H1 (cell line): ENCODE measurements around the gene IP6K1. TPM values are rescaled to one million over a fixed set of nuclear protein-coding genes. Genes with fewer than 3 reads are reported as not detected.

Experiments used
- CTCF ChIA-PET: fragments of 300-600 bp; sonication (Branson Sonifier 250); formaldehyde crosslinking; loops from one replicate; lab custom pipeline; 2021; ENCODE audit not compliant: partially characterized antibody; lab: Charles Lee
- POLR2A ChIA-PET: fragments of 300-600 bp; sonication (Branson Sonifier 250); formaldehyde crosslinking; loops from one replicate; lab custom pipeline; 2021; ENCODE audit warnings: inconsistent platforms; ENCODE audit not compliant: partially characterized antibody; lab: Charles Lee
- DNase-seq, 2 experiments: peaks; one replicate each; pipeline versions ENCODE4 v3.0.0 to v3.0.0-alpha.2; 2010 to 2022; ENCODE audit warnings: low spot score in 2 of 2, low read depth in 1 of 2, mixed read lengths in 1 of 2
- FAIRE-seq: peaks from 2 replicates; lab custom pipeline; 2011; peaks lifted over from hg19 to GRCh38; lab: Jason Lieb, UNC
- H2AFZ ChIP-seq: 2 replicates; pipeline ENCODE4 v1.8.1; 2012; ENCODE audit warnings: low read length, inconsistent platforms
- H2AK5ac ChIP-seq: 2 replicates; pipeline ENCODE4 v1.6.1; 2013; ENCODE audit warnings: low read depth, low read length
- H2BK120ac ChIP-seq: replicated peaks from 2 replicates; pipeline ENCODE3; 2013; ENCODE audit warnings: low read depth, low read length, inconsistent platforms
- H2BK12ac ChIP-seq: 2 replicates; pipeline ENCODE4 v1.6.1; 2013; ENCODE audit warnings: low read depth, low read length
- H2BK15ac ChIP-seq: 2 replicates; pipeline ENCODE4 v1.6.1; 2013; ENCODE audit warnings: low read length
- H2BK20ac ChIP-seq: 2 replicates; pipeline ENCODE4 v1.6.1; 2013; ENCODE audit warnings: low read length
- H2BK5ac ChIP-seq: 2 replicates; pipeline ENCODE4 v1.6.1; 2013; ENCODE audit warnings: low read depth, low read length
- H3K14ac ChIP-seq: 2 replicates; pipeline ENCODE4 v1.6.1; 2013; ENCODE audit warnings: inconsistent platforms; ENCODE audit not compliant: insufficient read length
- H3K18ac ChIP-seq: 2 replicates; pipeline ENCODE4 v1.6.1; 2013; ENCODE audit warnings: low read length; ENCODE audit errors: extremely low read depth
- H3K23ac ChIP-seq: 2 replicates; pipeline ENCODE4 v1.6.1; 2013; ENCODE audit warnings: inconsistent platforms; ENCODE audit not compliant: insufficient read length
- H3K23me2 ChIP-seq: 2 replicates; pipeline ENCODE4 v1.6.1; 2013; ENCODE audit warnings: low read depth, low read length
- H3K27ac ChIP-seq: 2 replicates; pipeline ENCODE4 v1.6.1; 2011; ENCODE audit warnings: low read depth, low read length, inconsistent platforms
- H3K27me3 ChIP-seq, 4 experiments: replicated peaks in 1 of 4; 1 replicate in 1 of 4; 2 replicates in 3 of 4; pipeline versions ENCODE4 v1.6.1 to v1.8.1; 2011 to 2013; ENCODE audit warnings: low read length in 3 of 4, mild to moderate bottlenecking in 3 of 4, inconsistent platforms in 2 of 4, mixed read lengths in 2 of 4, moderate library complexity in 1 of 4; ENCODE audit not compliant: control insufficient read depth in 3 of 4, insufficient read depth in 3 of 4; ENCODE audit errors: extremely low read depth in 1 of 4
- H3K36me3 ChIP-seq, 4 experiments: 2 replicates each; pipeline versions ENCODE4 v1.6.1 to v1.8.1; 2011 to 2013; ENCODE audit warnings: mild to moderate bottlenecking in 4 of 4, low read length in 3 of 4, moderate library complexity in 2 of 4, control low read depth in 1 of 4, inconsistent platforms in 1 of 4; ENCODE audit not compliant: insufficient read depth in 4 of 4, control insufficient read depth in 2 of 4
- H3K4ac ChIP-seq: replicated peaks from 2 replicates; pipeline ENCODE3; 2013; ENCODE audit warnings: low read length, low read depth, mixed read lengths, inconsistent platforms; ENCODE audit not compliant: insufficient read length
- H3K4me1 ChIP-seq, 4 experiments: replicated peaks in 1 of 4; 1 replicate in 1 of 4; 2 replicates in 3 of 4; pipeline versions ENCODE4 v1.6.1 to v1.8.1; 2011 to 2013; ENCODE audit warnings: low read length in 3 of 4, inconsistent platforms in 2 of 4, mixed read lengths in 1 of 4; ENCODE audit not compliant: insufficient read depth in 4 of 4, control insufficient read depth in 3 of 4
- H3K4me2 ChIP-seq, 2 experiments: 2 replicates each; pipeline versions ENCODE4 v1.6.1 to v1.8.1; 2011 to 2013; ENCODE audit warnings: low read depth in 2 of 2, low read length in 2 of 2, control low read depth in 1 of 2, inconsistent platforms in 1 of 2, mild to moderate bottlenecking in 1 of 2; ENCODE audit not compliant: insufficient read depth in 1 of 2
- H3K4me3 ChIP-seq, 4 experiments: fragments of 200-600, 300-600 bp in 1 of 4; sonication (generic), shearing (Covaris generic), sonication (Bioruptor Twin) in 1 of 4; 2 replicates each; pipeline versions ENCODE4 v1.5.1 to v1.8.1; 2011 to 2016; ENCODE audit warnings: low read length in 4 of 4, low read depth in 3 of 4, control low read depth in 2 of 4, inconsistent platforms in 2 of 4, mild to moderate bottlenecking in 2 of 4, mixed read lengths in 1 of 4, moderate library complexity in 1 of 4; ENCODE audit not compliant: insufficient read depth in 2 of 4; ENCODE audit errors: extremely low read depth in 1 of 4
- H3K56ac ChIP-seq: replicated peaks from 2 replicates; pipeline ENCODE3; 2013; ENCODE audit warnings: low read depth, mild to moderate bottlenecking, mixed read lengths, low read length, inconsistent platforms; ENCODE audit not compliant: insufficient read length
- H3K79me1 ChIP-seq: 2 replicates; pipeline ENCODE4 v1.6.1; 2013; ENCODE audit warnings: low read depth, low read length, control low read depth
- H3K79me2 ChIP-seq, 2 experiments: 2 replicates each; pipeline versions ENCODE4 v1.6.1 to v1.8.1; 2012 to 2013; ENCODE audit warnings: low read length in 2 of 2, mild to moderate bottlenecking in 2 of 2, inconsistent platforms in 1 of 2; ENCODE audit not compliant: insufficient read depth in 2 of 2, control insufficient read depth in 1 of 2
- H3K9ac ChIP-seq, 4 experiments: replicated peaks in 1 of 4; 1 replicate in 1 of 4; 2 replicates in 3 of 4; pipeline versions ENCODE4 v1.6.1 to v1.8.1; 2011 to 2013; ENCODE audit warnings: low read depth in 3 of 4, low read length in 3 of 4, control low read depth in 2 of 4, mild to moderate bottlenecking in 2 of 4, moderate library complexity in 2 of 4, inconsistent platforms in 1 of 4; ENCODE audit errors: extremely low read depth in 1 of 4
- H3K9me3 ChIP-seq, 2 experiments: 2 replicates each; pipeline versions ENCODE4 v1.6.1 to v1.8.1; 2012 to 2013; ENCODE audit warnings: mild to moderate bottlenecking in 2 of 2, moderate library complexity in 2 of 2, control low read depth in 1 of 2, inconsistent platforms in 1 of 2, low read depth in 1 of 2, low read length in 1 of 2, mixed read lengths in 1 of 2; ENCODE audit not compliant: insufficient read depth in 2 of 2
- H4K20me1 ChIP-seq, 2 experiments: replicated peaks in 1 of 2; 2 replicates each; pipeline versions ENCODE3 to v1.8.1; 2011 to 2013; ENCODE audit warnings: inconsistent platforms in 2 of 2, low read length in 2 of 2, mild to moderate bottlenecking in 1 of 2; ENCODE audit not compliant: insufficient read depth in 2 of 2, control insufficient read depth in 1 of 2
- H4K5ac ChIP-seq: 2 replicates; pipeline ENCODE4 v1.6.1; 2013; ENCODE audit warnings: low read length, low read depth, mixed read lengths, inconsistent platforms; ENCODE audit not compliant: insufficient read length
- H4K8ac ChIP-seq: 2 replicates; pipeline ENCODE4 v1.8.0; 2013; ENCODE audit warnings: mild to moderate bottlenecking, moderate library complexity, low read length, inconsistent platforms; ENCODE audit not compliant: insufficient read depth; ENCODE audit errors: extremely low read depth
- H4K91ac ChIP-seq: replicated peaks from 2 replicates; pipeline ENCODE3; 2013; ENCODE audit warnings: low read length, mixed read lengths, inconsistent platforms; ENCODE audit not compliant: insufficient read length
- BRCA1 ChIP-seq: IDR thresholded peaks from 2 replicates; pipeline ENCODE4 v1.6.1; 2012; ENCODE audit warnings: low read depth, low read length, improper control_type of control experiment
- CBX5 ChIP-seq: fragments of 300-800, 300-1000 bp; sonication (generic); IDR thresholded peaks from 2 replicates; pipeline ENCODE4 v1.7.1; 2016; ENCODE audit warnings: antibody characterized with exemption, low read length, low read depth
- CBX8 ChIP-seq: fragments of 300-800, 300-1000 bp; sonication (generic); IDR thresholded peaks from 2 replicates; pipeline ENCODE4 v1.7.1; 2016; ENCODE audit warnings: low read depth, low read length, borderline replicate concordance
- CEBPB ChIP-seq: IDR thresholded peaks from 2 replicates; pipeline ENCODE4 v1.6.1; 2012; ENCODE audit warnings: low read depth, low read length
- EP300 ChIP-seq, 2 experiments: IDR thresholded peaks; 1 replicate in 1 of 2; 2 replicates in 1 of 2; pipeline ENCODE4 v1.6.1; 2011 to 2012; ENCODE audit warnings: low read depth in 2 of 2, low read length in 2 of 2, mild to moderate bottlenecking in 2 of 2, borderline replicate concordance in 1 of 2, inconsistent platforms in 1 of 2, moderate library complexity in 1 of 2
- PHF8 ChIP-seq: fragments of 200-600 bp; sonication (generic); conservative IDR thresholded peaks from 2 replicates; pipeline ENCODE4 v1.7.1; 2012; ENCODE audit warnings: low read depth, mild to moderate bottlenecking, inconsistent platforms, low read length, moderate library complexity
- SP1 ChIP-seq: IDR thresholded peaks from 2 replicates; pipeline ENCODE4 v1.6.1; 2011; ENCODE audit warnings: low read depth, low read length
- SUZ12 ChIP-seq: fragments of 200-600 bp; sonication (generic); IDR thresholded peaks from 2 replicates; pipeline ENCODE4 v1.6.1; 2012; ENCODE audit warnings: mild to moderate bottlenecking, inconsistent platforms, low read length, moderate library complexity, mixed read lengths
- TAF7 ChIP-seq: optimal IDR thresholded peaks from 2 replicates; pipeline ENCODE3; 2011; ENCODE audit warnings: low read depth, mild to moderate bottlenecking, inconsistent platforms, low read length, moderate library complexity, borderline replicate concordance
- TBP ChIP-seq: IDR thresholded peaks from 2 replicates; pipeline ENCODE4 v1.6.1; 2011; ENCODE audit warnings: low read depth, low read length, improper control_type of control experiment
- USF2 ChIP-seq: IDR thresholded peaks from 2 replicates; pipeline ENCODE4 v1.6.1; 2011; ENCODE audit warnings: low read length, improper control_type of control experiment
- ZNF274 ChIP-seq: IDR thresholded peaks from 2 replicates; pipeline ENCODE4 v1.7.0; 2012; ENCODE audit warnings: low read length, borderline replicate concordance; ENCODE audit errors: extremely low read depth
- WGBS, 2 experiments: shearing (Covaris generic) in 1 of 2; methylation state at CpG; one replicate each; pipeline versions ENCODE4 v1.1.6 to v1.1.7; 2013 to 2015; ENCODE audit warnings: low lambda C conversion rate in 2 of 2, mixed read lengths in 2 of 2, inconsistent platforms in 1 of 2, low coverage in 1 of 2, missing lambda C conversion rate in 1 of 2; ENCODE audit not compliant: insufficient replicate concordance in 2 of 2, insufficient coverage in 1 of 2, insufficient read length in 1 of 2; ENCODE audit errors: extremely low coverage in 1 of 2, missing lambda C conversion rate in 1 of 2; 5-methylcytosine and 5-hydroxymethylcytosine counted together
- polyA plus RNA-seq, 7 experiments: library from polyadenylated mRNA; depleted of rRNA in 3 of 7; stranded (reverse) in 5 of 7; unstranded in 2 of 7; fragments of >200 nt in 5 of 7; fragments of 200-250 nt in 2 of 7; gene quantifications; 1 replicate in 5 of 7; 2 replicates in 1 of 7; 4 replicates in 1 of 7; pipeline versions ENCODE4 v1.2.1 to v1.2.3, GENCODE V29; 2011 to 2013; ENCODE audit warnings: missing spikeins in 2 of 7, mixed read lengths in 2 of 7
- total RNA-seq: library from RNA; stranded (reverse); fragmentation: NEBNext Ultra II Directional; extraction: Animal tissue kit (Norgen Biotek cat#: 25700); gene quantifications from 2 replicates; pipeline ENCODE4 v1.2.1, GENCODE V29; 2021

IP6K1 gene
- total and polyA plus RNA-seq, 2 of the 8 experiments (the other 6 are each of a cell fraction or from before 2014, with no cell fraction given) = 31.5 to 35.2 TPM

- H2AK5ac ChIP-seq = no peak overlapping the region
- H3K79me2 ChIP-seq = peaks cover 0 to 17% of the 10 kb centered on the region in 2 experiments; a peak in 1 of 4 replicates
- no peak overlapping the region for H2BK120ac ChIP-seq
- no peak overlapping the region for H3K23ac ChIP-seq
- no peak overlapping the region for H2BK5ac ChIP-seq
- no peak overlapping the region for H3K18ac ChIP-seq
- CTCF ChIA-PET = interaction anchor here (1.1 to 3.2 kb wide), 4 partner anchors 22 to 221 kb away, joined by 3 to 17 read pairs (median 4); no protein-coding TSS in a partner anchor
- no peak overlapping the region for H2AFZ ChIP-seq
- H3K27ac ChIP-seq = no peak overlapping the region
- no peak overlapping the region for H3K14ac ChIP-seq
- H3K4me1 ChIP-seq = peaks cover 0 to 8% (median 5%) of the 10 kb centered on the region in 4 experiments; a peak in 4 of 7 replicates
- H4K20me1 ChIP-seq = peaks cover 0 to 18% of the 10 kb centered on the region in 2 experiments
- peaks cover 29 to 49% (median 42%) of the 10 kb centered on the region in 4 experiments for H3K36me3 ChIP-seq
- H3K23me2 ChIP-seq = peaks cover 13% of the 10 kb centered on the region; the same call in 1 of the 2 replicates
- H4K91ac ChIP-seq = no peak overlapping the region
- H3K4me2 ChIP-seq = no peak overlapping the region; a peak in 1 of 4 replicates
- no peak overlapping the region for H2BK15ac ChIP-seq
- H3K4me3 ChIP-seq = no peak overlapping the region
- WGBS, 2 experiments = 91% methylated on average over 11 of the region's 11 CpGs; no CpG with 5 or more reads in 1 of the 2 experiments
- H2BK12ac ChIP-seq = no peak overlapping the region
- peaks cover 8% of the 10 kb centered on the region; the same call in 1 of the 2 replicates for H3K79me1 ChIP-seq
- H2BK20ac ChIP-seq = no peak overlapping the region
- H4K8ac ChIP-seq = no peak overlapping the region
- no peaks in the 10 kb centered on the region for H3K9me3 ChIP-seq
- no peak overlapping the region for H4K5ac ChIP-seq
- H3K9ac ChIP-seq = no peak overlapping the region
- no peaks in the 10 kb centered on the region; a peak in 1 of 7 replicates for H3K27me3 ChIP-seq
- no peak for FAIRE-seq
- no peak overlapping the region for H3K4ac ChIP-seq
- POLR2A ChIA-PET = interaction anchor here (1.2 to 1.5 kb wide), 4 partner anchors 25 to 264 kb away, joined by 3 to 4 read pairs (median 4); partner anchors contain the start of gene RHOA
- DNase-seq = no peak
- no peak overlapping the region for H3K56ac ChIP-seq
- TF ChIP-seq BRCA1 = no peak
- no peak for TF ChIP-seq TBP
- no peak for TF ChIP-seq PHF8
- no peak for TF ChIP-seq TAF7
- TF ChIP-seq CEBPB = no peak
- no peak for TF ChIP-seq USF2
- TF ChIP-seq CBX8 = no peak
- TF ChIP-seq SP1 = no peak
- TF ChIP-seq CBX5 = no peak
- no peak for TF ChIP-seq EP300 (IDR thresholded peaks at IDR 0.05; ENCODE audit: borderline replicate concordance in 1 of 2, low read depth in 2 of 2, low read length in 2 of 2)
- TF ChIP-seq SUZ12 = no peak
- TF ChIP-seq ZNF274 = no peak
Measured at GRCh38 chr3:49675912-49676311, 110.4 kb downstream of the IP6K1 start.
